GM21360 (cell line): ENCODE results near the gene TLE3.

ENCODE experiments used
- ATAC-seq: cut with Tn5 transposase; IDR thresholded peaks from one replicate; pipeline ENCODE4 v1.9.1; 2021; ENCODE audit warnings: mild to moderate bottlenecking, moderate library complexity; ENCODE audit not compliant: unreplicated experiment

Gene TLE3

GRCh38 chr15:70012895-70013294 lies 84.8 kb downstream of the TLE3 start:
- ATAC-seq, result no peak

DNA sequence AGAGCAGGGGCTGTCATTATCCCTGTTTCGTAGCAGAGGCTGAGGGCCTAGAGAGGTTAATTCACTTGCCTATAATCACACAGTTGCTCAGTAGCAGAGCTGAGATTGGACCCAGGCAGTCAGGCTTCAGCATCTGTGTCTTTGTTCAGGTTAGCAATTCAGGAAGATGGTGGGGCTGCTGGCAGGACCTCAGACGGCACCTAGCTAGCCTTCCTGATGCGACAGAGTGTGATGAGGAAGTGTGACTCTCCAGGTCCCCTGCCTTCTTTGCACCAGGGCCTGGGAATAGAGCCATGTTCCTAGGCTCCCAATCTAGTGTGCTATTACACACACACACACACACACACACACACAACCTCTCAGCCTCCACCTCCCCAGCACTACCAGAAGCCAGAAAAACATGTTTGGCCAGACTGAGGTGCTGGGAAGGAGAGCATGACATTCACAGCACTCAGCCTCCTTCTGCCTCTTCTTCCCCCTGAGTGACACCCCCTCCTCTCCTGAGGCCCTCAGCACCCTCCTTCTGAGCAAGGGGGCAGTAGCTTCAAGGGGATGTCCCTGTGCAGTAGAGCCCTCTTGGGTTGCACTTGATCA lies 88.9 kb downstream of the TLE3 start:
- no peak for ATAC-seq

DNA sequence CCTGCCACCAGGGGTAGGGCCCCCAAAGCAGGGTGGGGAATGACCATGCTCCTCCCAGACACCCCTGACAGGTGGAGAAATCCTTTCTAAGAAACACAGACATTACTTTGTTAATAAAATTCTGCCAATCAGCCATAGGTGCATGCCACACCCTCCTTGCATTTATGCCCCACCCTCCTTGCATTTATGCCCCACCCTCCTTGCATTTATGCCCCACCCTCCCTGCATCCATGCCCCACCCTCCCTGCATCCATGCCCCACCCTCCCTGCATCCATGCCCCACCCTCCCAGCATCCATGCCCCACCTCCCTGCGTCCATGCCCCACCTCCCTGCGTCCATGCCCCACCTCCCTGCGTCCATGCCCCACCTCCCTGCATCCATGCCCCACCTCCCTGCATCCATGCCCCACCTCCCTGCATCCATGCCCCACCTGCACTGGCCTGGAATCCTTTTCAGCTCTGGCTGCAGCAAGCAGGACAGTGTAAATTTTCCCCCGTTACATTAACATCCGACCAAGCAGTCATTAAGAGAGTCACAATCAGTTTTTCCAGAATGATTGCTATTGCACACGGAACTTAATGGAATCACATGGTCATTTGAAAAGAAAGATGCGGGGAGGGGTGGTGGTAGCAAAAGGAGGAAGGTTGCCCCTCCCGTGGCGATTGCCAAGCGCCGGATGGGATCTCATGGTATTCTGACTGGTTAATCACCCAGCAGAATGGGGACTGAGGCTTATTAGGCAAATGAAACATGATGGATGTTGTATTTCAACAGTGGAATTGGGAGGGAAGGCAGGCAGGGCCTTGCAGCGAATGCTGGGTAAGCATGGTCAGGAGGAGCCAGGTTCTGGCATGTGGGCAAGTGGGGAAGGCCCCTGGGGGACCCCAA lies 91.2 kb downstream of the TLE3 start:
- ATAC-seq, result no peak

GRCh38 chr15:70004826-70005225 lies 92.9 kb downstream of the TLE3 start:
- ATAC-seq, result no peak

DNA sequence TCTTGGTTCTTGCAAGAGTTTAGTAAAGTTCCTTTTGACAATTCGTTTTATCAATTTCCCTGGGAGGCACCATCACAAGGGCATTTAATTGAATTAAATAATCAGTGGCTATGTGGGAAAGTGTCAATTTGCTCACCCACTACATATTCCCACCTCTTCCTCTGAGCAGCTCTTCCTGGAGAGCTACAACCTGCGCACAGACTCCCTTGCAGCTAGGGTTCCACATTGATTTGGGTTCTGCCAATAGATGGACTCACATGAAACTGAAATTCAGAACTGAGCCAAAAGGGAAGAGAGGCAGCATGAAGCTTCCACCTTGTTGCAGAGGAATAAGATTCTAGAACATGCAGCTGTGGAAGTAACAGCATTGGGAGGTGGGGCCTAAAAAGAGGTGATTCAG lies 94.8 kb downstream of the TLE3 start:
- ATAC-seq, result no peak

- ATAC-seq, result no peak
These were observed 95.9 kb downstream of the TLE3 start for GRCh38 chr15:70001859-70002258.

- no peak for ATAC-seq
These were observed 98.2 kb downstream of the TLE3 start for GRCh38 chr15:69999392-70000085.

DNA sequence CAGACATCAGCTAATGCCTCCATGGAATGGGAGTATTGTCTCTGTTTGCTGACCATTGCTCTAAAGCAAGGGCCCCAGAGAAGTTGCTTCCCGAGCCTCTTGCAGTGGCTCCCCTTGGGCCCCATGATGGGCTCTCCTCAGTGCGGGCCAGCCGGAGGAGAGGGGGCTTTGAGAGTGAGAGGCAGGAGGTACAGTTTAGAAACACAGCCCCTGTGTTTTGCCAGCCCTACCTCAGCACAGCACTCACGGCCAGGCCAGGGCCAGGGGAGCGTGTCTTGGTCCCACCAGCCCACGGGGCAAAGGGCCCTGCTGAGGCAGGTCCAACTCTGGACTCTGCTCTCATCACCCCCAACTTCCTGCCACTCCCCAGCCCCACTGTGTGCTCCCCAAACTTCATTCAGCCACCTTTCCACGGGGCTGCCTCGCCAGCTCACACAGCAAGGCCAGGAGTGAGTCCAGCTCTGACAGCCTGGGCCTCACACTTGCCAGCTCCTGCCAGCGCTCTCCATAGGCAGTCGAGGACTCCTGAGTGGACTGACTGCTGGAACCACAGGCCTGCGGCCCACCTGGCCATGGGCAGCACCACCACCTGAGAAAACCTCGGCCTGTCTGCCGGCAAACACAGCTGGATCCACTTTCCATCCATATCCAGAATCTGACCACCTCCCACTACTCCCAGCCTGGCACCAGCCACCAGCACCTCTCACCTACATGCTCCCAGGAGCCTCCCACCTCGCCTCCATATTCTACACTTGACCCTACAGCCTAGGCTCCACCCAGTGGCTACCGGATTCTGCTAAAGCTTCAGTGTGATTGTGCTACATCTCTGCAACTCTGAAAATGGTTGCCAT lies 99.0 kb downstream of the TLE3 start:
- no peak for ATAC-seq

GRCh38 chr15:69997813-69998212 lies 99.9 kb downstream of the TLE3 start:
- no peak for ATAC-seq
